B cell (primary cell): ENCODE measurements around the gene IL11.

Source experiments
- CTCF ChIP-seq: fragments of 200-600 bp; IDR thresholded peaks from one replicate; pipeline ENCODE4 v1.8.0; 2022; ENCODE audit warnings: antibody characterized with exemption, mild to moderate bottlenecking
- EZH2 ChIP-seq: IDR thresholded peaks from 2 replicates; pipeline ENCODE4 v1.6.1; 2012; ENCODE audit warnings: borderline replicate concordance, low read depth, mild to moderate bottlenecking, moderate library complexity, low read length; ENCODE audit not compliant: insufficient read depth, poor library complexity, severe bottlenecking

DNA sequence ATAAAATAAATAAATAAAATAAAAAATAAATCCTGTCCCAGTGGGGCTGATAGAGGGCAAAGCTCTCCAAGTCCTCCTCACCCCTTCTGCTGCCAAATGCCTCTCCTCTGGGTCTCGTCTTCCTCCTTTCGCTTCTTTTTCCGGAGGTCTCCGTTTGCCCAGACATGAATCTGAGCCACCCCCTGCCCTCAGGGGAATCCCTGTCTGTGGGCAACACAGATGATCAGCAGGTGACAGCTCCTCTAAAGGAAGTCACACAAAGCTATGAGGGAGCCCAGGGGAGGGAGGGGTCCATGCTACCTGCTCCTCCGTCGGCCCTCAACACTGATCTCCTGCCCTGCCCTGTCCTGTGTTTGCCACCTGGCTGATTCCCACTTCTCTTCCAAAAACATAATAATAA, 45.6 kb downstream of the IL11 start:
- no peak for TF ChIP-seq CTCF
- TF ChIP-seq EZH2: no peak
